ENCODE measurements around the gene CCDC185. TPM values are rescaled to one million over a fixed set of nuclear protein-coding genes. Genes with fewer than 3 reads are reported as not detected.

Gene CCDC185
- total RNA-seq, 1 experiment from 2014 or later, result not detected

DNA sequence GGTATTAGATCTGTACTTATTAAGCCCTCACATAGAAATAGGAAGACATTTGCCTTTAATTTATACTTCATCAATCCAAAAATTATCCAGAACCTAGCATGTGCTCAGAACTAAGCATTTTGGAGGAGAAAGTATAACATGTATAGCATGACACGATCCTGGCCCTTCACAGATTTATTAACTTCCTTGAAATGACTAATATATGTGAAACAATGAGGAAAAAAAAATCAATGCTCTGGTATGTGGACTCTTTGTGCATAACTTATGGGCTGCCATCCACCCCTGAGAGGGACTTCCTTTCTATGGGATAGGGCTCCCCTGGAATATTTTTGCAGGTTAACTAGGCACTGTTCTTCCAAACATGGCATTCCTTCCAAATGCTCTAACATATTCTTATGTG lies 36.6 kb downstream of the CCDC185 start:
- no peak for DNase-seq (ENCODE audit: low spot score)

DNA sequence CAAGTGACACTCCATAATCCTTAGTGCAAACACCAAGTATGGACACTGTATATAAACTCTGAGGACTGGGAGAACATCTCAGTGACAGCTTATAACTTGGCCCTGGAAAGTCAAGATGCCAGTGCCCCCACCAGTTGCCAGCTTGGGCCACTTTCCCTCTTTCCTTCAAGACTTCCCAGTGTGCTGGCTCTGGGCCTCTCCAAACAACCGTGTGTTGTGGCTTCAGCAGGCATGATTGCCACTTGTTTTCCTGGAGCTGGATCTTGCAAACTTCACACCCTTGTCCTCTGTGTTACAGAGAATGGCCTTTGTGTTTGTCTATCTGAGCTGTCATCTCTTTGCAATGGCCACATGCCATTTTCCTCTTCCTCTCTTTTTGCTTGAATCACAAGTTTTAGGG lies 37.0 kb downstream of the CCDC185 start:
- no peak for DNase-seq (ENCODE audit: low spot score)

DNA sequence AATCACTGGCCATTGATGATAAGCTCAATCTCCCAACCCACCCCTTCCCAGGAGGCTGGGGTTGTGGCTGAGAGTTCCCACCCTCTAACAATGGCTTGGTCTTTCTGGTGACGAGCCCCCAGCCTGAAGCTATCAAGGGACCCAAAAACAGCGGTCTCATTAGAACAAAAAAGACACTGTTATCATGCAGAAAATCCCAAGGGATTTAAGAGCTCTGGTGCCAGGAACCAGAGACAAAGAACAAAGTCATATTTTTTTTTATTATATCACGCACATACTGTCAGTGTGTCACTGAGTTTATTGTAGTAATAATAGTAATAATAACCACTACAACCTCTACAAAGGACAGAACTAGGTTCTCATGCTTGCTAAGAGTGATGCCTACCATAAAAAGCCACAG lies 43.9 kb downstream of the CCDC185 start:
- DNase-seq (ENCODE audit: low spot score), result no peak

DNA sequence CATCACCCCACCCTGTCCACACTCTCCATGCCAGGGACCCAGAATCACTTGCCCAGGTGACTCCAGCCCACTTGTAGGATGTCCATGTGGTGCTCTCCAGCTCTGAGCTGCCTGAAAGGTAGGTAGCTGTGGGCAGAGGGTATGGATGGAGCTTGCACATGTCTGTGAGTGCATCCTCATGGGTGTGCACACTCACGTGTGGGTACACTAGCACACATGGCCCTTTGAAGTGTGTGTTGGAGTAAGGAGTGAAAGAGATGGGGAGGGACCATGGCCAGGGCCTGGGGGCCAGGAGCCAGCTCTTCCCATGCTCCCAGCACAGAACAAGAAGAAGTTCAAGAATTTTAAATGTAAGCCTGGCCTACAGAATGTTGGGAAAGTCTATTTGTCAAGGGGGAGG lies 50.2 kb downstream of the CCDC185 start:
- DNase-seq (ENCODE audit: low spot score), result no peak

DNA sequence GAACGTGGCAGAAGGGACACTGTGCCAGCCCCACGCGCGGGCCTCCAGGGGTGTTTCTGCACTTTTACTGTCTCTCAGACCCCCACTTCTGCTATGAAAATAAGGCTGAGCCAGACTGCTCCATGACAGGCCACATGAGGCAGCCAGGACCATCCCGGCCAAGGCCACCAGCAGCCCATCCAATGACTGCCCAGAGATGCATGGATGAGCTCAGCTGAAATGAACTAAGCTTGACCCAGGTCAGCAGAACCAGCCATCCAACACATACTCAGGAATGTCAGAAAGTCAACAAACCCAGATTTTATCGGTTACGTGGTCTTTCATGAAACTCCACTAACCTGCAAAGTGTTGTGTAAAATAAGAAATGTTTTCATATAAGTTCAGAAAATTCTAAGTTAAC lies 51.2 kb downstream of the CCDC185 start:
- no peak for DNase-seq (ENCODE audit: low spot score)

Small RNA genes within 50 kb of the gene (small RNA-seq; reads per million reads assigned to genes)
- gene RNU4-57P, result not detected

Other genes starting within 250 kb of the CCDC185 start
- 0.20 and 0.21 TPM in 2 replicates for gene SUSD4, start 29.2 kb upstream of the CCDC185 start, total RNA-seq (2014; rRNA removed; shearing (Covaris generic))